HG03066 (cell line): ENCODE results near the gene SLC25A26.

Experiments used
- ATAC-seq: cut with Tn5 transposase; IDR thresholded peaks from one replicate; pipeline ENCODE4 v1.9.1; 2021; ENCODE audit warnings: low read depth; ENCODE audit not compliant: unreplicated experiment

Gene SLC25A26

GRCh38 chr3:66425576-66426114, 204.8 kb downstream of the SLC25A26 start:
- no peak for ATAC-seq

- no peak for ATAC-seq
Observed at GRCh38 chr3:66426135-66426534, 205.3 kb downstream of the SLC25A26 start.

GRCh38 chr3:66427352-66427751, 206.6 kb downstream of the SLC25A26 start:
- ATAC-seq, result no peak

GRCh38 chr3:66427951-66428474, 207.2 kb downstream of the SLC25A26 start:
- ATAC-seq, result no peak
